PC-3 (cell line): ENCODE data around the gene GABARAPL1.

Source experiments
- CTCF ChIP-seq: fragments of 300-600 bp; sonication (generic); conservative IDR thresholded peaks from 2 replicates; pipeline ENCODE4 v1.5.1; 2017; ENCODE audit warnings: antibody characterized with exemption, low read depth, mild to moderate bottlenecking, low read length
- EZH2phosphoT487 ChIP-seq: fragments of 300-600 bp; sonication (generic); IDR thresholded peaks from 2 replicates; pipeline ENCODE4 v1.6.1; 2018; ENCODE audit warnings: mild to moderate bottlenecking, antibody characterized with exemption, low read length, borderline replicate concordance

- no peak for TF ChIP-seq CTCF
- TF ChIP-seq EZH2phosphoT487, result no peak
These were observed 36.6 kb upstream of the GABARAPL1 start for GRCh38 chr12:10175846-10176636.
